GDM1 (cell line): ENCODE measurements around the gene TNFAIP1.

Source experiments
- DNase-seq: peaks from one replicate; lab custom pipeline; 2025; lab: John Stamatoyannopoulos, UW

The TNFAIP1 gene

DNA sequence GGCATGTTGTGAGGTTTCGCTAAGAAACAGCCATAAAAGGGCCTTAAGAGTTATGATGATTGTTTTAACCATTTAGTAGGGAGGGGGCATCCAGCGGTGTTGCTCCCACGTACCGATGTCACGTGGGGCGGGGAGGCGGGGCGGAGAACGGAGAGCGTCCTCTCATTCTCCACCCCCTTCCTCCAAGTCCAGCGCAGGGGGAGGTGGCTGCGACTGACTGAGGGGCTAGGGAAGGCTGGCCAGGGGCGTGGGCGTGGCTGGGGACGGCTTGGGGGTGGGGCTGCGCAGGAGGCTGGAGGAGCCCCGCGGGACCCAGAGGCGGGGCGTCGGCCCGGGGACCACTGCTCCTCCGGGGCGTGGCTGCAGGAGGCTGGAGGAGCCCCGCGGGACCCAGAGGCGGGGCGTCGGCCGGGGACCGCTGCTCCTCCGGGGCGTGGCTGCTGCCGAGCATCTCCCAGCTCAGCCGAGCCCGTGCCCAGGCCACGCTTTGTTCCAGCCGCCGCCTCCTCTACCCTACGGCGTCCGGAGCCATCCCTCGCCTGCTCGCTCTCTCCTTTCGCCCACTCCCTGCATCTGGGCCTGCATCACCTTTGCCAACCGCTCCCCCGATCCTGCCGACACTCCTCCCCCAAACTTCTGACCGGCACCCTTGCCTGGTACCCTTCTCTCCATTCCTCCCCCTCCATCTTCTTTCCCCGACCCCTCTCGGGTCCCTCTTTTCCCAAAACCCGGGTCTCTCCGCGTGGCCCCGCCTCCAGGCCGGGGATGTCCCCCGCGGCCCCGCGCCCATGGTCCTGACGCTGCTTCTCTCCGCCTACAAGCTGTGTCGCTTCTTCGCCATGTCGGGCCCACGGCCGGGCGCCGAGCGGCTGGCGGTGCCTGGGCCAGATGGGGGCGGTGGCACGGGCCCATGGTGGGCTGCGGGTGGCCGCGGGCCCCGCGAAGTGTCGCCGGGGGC, 36.0 kb downstream of the TNFAIP1 start, which contains the start of gene SARM1:
SARM1 (plus strand) TSS at position 450 of the 958 bp plus-strand sequence; CDS start at position 789, 339 bp downstream.
- peak; percentile 66 for DNase-seq

- DNase-seq: no peak
Measured at GRCh38 chr17:28372203-28372944, 36.8 kb downstream of the TNFAIP1 start.

DNA sequence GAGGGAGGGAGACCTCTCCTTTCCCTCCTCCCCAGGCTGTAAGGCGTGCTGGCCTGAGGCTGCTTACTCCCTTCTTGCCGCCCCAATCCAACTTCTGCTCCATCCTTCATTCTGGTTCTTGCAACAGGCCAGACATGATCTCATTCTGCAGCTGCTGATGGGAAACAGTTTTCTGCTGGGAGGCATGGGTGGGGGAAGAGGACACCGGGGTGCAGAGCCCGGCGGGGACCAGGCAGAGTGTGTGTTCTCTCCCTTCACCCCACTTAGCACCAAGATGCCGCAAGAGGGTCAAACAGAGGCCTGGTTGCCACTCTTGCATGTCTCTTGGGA, 37.3 kb downstream of the TNFAIP1 start:
- no peak for DNase-seq

DNA sequence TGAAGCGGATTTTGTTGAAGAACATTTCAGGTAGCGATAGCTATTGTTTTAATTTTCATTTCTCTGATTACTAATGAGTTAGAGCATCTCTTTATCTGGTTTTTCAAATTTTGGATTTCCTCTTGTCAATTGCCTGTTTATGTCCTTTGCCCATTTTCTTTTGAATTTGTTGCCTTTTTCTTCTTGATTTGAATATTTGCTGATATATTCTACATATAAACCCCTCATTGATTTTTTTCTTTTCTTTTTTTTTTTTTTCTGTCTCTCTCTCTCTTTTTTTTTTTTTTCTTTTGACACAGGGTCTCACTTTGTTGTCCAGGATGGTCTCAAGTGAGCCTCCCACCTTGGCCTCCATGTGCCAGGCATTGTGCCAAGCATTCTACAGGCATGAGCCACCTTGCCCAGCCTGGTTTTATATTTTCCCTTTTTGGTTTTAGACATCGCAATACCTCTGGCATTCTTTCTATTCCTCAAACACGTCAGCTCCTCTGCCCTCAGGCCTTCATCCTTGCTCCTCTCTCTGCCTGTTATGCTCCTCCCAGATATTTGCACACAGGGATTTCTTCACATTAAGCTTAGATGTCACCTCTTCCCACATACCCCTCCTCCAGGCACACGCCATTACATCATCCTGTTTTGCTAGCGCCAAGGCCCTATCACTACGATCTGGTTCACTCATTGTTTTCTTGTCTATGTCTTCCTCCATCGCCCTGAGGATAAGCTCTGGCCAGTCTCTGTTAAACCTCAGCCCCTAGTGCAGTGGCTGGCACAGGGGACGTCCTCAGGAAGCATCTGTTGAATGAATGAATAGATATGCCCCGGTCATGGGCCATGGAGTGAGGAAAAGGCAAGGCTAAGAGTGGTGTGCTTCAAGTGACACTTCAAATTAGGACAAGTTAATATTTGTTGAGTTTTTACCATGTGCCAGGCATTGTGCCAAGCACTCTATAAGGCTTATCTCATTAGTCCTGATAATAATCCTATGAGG, 44.5 kb downstream of the TNFAIP1 start:
- DNase-seq: no peak

DNA sequence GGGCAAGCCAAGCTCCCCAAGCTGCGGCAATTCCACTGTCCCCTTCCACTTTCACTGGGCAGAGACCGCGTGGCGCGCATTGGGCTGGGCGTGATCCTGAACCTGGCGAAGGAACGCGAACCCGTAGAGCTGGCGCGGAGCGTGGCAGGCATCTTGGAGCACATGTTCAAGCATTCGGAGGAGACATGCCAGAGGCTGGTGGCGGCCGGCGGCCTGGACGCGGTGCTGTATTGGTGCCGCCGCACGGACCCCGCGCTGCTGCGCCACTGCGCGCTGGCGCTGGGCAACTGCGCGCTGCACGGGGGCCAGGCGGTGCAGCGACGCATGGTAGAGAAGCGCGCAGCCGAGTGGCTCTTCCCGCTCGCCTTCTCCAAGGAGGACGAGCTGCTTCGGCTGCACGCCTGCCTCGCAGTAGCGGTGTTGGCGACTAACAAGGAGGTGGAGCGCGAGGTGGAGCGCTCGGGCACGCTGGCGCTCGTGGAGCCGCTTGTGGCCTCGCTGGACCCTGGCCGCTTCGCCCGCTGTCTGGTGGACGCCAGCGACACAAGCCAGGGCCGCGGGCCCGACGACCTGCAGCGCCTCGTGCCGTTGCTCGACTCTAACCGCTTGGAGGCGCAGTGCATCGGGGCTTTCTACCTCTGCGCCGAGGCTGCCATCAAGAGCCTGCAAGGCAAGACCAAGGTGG, 45.7 kb downstream of the TNFAIP1 start:
- DNase-seq: no peak

- DNase-seq: no peak
Measured at GRCh38 chr17:28384281-28385036, 48.9 kb downstream of the TNFAIP1 start.

DNA sequence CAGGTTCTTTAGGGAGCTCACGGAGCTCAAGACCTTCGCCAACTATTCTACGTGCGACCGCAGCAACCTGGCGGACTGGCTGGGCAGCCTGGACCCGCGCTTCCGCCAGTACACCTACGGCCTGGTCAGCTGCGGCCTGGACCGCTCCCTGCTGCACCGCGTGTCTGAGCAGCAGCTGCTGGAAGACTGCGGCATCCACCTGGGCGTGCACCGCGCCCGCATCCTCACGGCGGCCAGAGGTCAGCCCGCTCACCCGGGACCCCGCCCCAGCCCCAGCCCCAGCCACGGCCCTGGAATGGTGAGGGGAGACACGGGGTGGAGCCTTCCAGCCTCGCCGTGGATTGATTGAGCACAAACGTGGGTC, 49.5 kb downstream of the TNFAIP1 start:
- no peak for DNase-seq

GRCh38 chr17:28385406-28385805, 49.8 kb downstream of the TNFAIP1 start:
- no peak for DNase-seq

- no peak for DNase-seq
Measured at GRCh38 chr17:28386391-28386790, 50.8 kb downstream of the TNFAIP1 start.

GRCh38 chr17:28388106-28388505, 52.5 kb downstream of the TNFAIP1 start:
- no peak for DNase-seq

GRCh38 chr17:28390141-28390540, 54.6 kb downstream of the TNFAIP1 start:
- DNase-seq: no peak

GRCh38 chr17:28390563-28390962, 55.0 kb downstream of the TNFAIP1 start:
- no peak for DNase-seq

DNA sequence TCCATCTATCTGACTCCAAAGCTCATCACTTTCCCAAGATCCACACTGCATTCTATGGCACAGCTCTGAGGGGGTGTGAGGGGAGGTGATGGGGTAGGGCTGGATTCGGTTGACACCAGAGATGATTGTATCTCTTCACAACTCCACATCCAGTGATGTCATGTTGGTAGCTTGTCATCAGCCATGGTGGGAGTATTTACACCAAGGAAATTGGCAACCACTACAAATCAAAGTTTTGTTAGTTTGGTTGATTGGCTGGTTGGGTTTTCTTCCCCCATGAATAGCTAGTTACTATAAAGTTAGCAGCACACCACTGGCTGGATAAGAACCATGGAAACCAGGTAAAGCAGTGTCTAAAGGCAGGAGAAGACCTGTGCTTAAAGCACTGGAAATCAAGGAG, 55.4 kb downstream of the TNFAIP1 start:
- DNase-seq: no peak

GRCh38 chr17:28391401-28391800, 55.8 kb downstream of the TNFAIP1 start:
- DNase-seq: no peak

DNA sequence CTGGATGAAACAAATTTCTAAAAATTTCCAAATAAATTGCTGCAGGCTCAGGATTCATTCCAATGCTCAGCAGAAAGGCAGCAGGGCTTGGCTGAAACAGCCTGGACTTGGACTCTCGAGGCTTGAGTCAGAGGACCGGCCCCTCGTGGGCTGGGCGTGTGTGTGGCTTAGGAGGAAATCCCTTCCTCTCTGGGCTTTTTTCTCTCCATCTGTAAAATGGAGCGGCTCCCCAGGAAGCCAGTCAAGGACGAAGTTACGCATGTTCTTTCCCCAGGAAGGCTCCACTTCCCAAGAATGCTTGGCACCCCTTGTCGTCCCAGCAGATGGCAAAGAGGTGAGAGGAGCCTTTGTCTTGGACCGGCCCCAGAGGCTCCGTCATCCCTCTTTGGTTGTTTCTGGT, 56.9 kb downstream of the TNFAIP1 start:
- no peak for DNase-seq

- DNase-seq: no peak
Measured at GRCh38 chr17:28394337-28395116, 59.0 kb downstream of the TNFAIP1 start.

DNA sequence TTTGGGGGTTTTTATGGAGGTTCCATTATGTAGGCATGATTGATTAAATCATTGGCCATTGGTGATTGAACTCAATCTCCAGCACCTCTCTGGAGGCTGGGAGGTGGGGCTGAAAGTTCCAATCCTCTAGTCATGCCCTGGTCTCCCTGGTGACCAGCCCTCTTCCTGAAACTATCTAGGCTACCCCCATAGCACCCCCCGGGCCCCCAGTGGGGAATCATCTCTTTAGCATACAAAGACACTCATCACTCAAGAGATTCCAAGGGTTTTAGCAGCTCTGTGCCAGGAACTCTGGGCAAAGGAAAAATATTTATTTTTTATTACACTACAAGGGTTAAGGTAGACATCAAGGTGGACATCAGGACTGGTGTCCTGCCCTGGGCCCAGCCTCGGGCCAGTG, 59.9 kb downstream of the TNFAIP1 start:
- no peak for DNase-seq

DNA sequence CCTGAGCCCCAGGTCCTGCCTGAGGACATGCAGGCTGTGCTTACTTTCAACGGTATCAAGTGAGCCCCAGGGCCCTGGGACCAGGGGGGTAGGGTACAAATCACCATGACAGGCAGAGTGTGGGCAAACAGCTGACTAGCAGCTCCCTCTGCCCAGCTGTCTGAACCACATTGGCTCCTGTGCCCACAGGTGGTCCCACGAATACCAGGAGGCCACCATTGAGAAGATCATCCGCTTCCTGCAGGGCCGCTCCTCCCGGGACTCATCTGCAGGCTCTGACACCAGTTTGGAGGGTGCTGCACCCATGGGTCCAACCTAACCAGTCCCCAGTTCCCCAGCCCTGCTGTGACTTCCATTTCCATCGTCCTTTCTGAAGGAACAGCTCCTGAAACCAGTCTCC, 60.4 kb downstream of the TNFAIP1 start:
- DNase-seq: no peak
